HG03060 (cell line): ENCODE results near the gene TSHZ1.

Experiments used
- ATAC-seq: cut with Tn5 transposase; IDR thresholded peaks from one replicate; pipeline ENCODE4 v1.9.1; 2021; ENCODE audit warnings: low read depth, moderate number of reproducible peaks; ENCODE audit not compliant: unreplicated experiment

TSHZ1 gene

GRCh38 chr18:75206452-75207309 lies 3.9 kb upstream of the TSHZ1 start:
- no peak for ATAC-seq

DNA sequence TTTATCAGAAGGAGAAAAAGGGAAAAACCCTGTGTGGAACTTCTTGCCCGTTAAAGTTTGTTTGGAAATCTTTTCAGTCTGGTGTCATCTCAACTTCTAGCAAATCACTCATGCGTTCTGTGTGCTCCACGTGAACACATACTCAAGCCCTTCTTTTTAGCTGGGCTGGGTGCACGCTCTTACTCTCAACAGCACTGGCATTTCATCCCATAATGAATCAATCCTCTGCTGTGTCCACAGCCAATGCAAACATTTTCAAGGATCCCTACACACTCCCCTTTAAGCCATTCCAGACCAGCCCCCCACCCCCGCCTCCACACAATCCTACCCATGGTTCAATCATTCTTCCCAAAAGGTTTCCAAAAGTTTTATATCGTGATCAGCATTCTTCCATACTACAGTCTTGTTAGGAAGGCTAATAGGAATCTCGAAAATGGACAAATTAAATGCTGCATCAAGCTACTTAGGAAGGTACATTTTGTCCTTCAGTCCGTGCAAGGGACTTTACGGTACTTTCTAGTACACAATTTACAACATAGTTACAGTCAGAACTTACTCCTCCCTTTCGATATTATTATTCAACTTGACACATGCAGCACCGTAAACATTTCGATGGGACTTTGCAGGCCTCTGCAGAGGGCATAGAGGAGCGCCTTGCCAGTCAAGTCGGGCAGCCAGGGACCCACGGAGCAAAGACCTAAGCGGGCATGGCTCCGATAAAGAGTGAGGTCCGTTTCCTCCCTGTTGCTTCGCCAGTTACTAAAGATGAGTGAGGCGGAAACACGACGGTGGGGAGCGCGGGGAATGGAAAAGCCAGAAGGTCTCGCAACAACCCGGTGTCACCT lies 3.1 kb upstream of the TSHZ1 start:
- no peak for ATAC-seq

- ATAC-seq, result no peak
Observed at GRCh38 chr18:75208155-75208835, 2.3 kb upstream of the TSHZ1 start.

- no peak for ATAC-seq
Observed at GRCh38 chr18:75208836-75209128, 1.8 kb upstream of the TSHZ1 start.

DNA sequence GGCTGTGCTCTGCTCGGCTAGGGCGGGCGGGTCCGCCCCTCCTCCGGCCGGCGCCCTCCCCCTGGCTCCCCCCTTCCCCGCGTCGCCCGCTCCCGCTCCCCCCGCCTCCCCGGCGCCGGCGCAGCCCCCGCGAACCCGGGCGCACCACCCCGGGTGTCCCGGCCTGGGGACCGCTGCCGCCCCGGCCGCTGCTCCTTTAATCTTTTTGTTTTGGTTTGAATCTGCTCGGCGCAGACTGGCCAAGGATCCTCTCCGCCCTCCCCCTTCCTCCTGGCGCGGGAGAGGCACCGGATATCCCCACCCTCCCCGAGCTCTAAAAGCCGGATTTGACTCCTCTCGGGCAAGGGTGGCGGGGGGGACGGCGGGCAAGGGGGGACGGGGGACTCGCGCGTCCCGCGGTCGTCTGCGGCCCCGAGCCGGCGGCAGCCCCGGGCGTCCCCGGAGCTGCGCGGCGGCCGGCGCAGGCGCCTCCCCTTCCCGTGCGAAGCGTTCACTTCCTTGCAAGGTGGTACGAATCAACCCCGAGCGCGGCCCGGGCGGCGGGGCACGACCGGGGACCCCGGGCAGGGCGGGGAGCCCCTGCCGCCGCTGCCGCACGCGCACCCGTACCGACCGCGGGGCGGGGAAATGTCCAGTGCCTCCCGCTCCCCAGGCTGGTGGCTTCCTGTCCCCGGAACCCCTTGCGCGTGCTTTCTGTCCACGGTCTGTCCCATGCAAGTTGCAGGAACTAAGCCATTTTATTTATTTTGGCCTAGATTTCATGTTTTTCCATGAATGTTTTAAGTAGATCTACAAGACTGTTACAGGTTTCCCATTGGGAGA lies 1.3 kb upstream of the TSHZ1 start, which contains the start of gene PTGR3:
Gene PTGR3, minus strand, starts transcription at position 11 of the 822 bp plus-strand sequence. CDS start 81 bp downstream, outside the sequence.
- peak; percentile 29 for ATAC-seq

- no peak for ATAC-seq
Observed at GRCh38 chr18:75209951-75210258, 692 bp upstream of the TSHZ1 start.

GRCh38 chr18:75211002-75211621 lies 515 bp downstream of the TSHZ1 start:
- ATAC-seq, result no peak

- no peak for ATAC-seq
Observed at GRCh38 chr18:75211626-75211952, 992 bp downstream of the TSHZ1 start.

- ATAC-seq, result no peak
Observed at GRCh38 chr18:75211953-75212750, 1.6 kb downstream of the TSHZ1 start.

- no peak for ATAC-seq
Observed at GRCh38 chr18:75212751-75213090, 2.1 kb downstream of the TSHZ1 start.

- ATAC-seq, result no peak
Observed at GRCh38 chr18:75213611-75214331, 3.2 kb downstream of the TSHZ1 start.

DNA sequence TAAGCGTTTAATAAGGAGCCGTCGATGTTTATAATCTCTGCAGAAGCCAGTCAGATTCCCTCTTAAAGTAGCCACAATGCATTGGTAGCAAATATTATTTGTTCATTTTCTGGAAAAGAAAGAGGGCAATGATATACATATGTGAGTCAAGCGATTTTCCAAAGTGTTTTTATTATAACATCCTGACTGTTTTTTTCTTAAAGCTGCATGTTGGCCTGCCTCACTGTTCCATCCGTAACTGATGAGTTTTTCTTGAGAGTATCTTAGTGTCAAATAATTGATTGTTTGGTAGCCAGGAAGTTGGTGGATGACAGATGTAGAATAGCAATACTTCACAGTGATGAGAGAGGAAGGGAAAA lies 3.7 kb downstream of the TSHZ1 start:
- no peak for ATAC-seq

- no peak for ATAC-seq
Observed at GRCh38 chr18:75214766-75215510, 4.3 kb downstream of the TSHZ1 start.

GRCh38 chr18:75215663-75216062 lies 5.1 kb downstream of the TSHZ1 start:
- ATAC-seq, result no peak

DNA sequence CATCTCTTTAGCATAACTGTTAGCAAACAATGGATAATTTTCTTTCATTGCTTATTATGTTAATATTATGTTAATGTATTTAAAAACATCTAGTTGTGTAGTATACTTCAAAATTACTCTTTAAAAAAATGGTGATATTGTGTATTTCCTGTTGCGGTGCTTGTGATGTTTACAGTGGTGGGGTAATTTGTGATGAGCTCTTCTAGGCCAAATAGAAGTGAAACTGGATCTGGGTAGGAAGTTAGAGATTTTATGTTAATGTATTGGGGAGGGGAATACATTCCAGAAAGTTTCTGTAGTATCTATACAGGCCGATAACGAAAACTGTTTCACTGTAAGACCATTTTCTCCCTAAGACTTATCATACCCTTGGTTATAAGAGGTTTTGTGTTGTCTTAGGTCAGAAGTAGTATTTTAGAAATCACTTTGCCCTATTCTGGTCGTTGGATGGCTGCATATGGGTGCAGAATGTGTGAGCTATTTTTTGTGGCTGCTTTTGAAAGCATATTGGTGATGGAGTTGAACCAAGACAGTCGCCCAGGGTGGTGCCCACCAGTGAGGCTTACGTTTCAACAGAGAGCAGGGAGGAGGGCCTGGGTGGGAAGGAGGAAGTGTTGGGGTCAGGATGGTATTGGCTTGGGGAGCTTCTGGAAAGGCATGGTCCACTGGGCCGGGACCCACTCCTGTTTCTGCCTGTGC lies 5.8 kb downstream of the TSHZ1 start:
- no peak for ATAC-seq

GRCh38 chr18:75216911-75217689 lies 6.5 kb downstream of the TSHZ1 start:
- no peak for ATAC-seq
